ENCODE measurements around the gene RNF34. TPM values are rescaled to one million over a fixed set of nuclear protein-coding genes. Genes with fewer than 3 reads are reported as not detected.

RNF34 gene
- total and polyA plus RNA-seq, 2 of the 13 experiments (the other 11 are each of a cell fraction or from before 2014, with no cell fraction given) = 36.8 to 53.2 TPM

- H2AFZ ChIP-seq (ENCODE audit: low read length) = no peak overlapping the region
- BruUV-seq (replicated peaks) = no TSS peak
- H3K79me2 ChIP-seq (ENCODE audit: insufficient read depth, low read length) = peaks cover 30% of the 10 kb centered on the region
- H3K4me2 ChIP-seq (ENCODE audit: low read depth, low read length) = peak overlapping the region; percentile 77
- in situ Hi-C loops (cut with HindIII; ENCODE audit: extremely low pct_ligation_motif_present, low pct_unique_long_range_greater_than_20kb) = no loop called here
- DNase-seq (ENCODE audit: low spot score) (no peak), FAIRE-seq (no peak), ATAC-seq (no peak)
- H3K27me3 ChIP-seq (ENCODE audit: control insufficient read depth in 1 of 2, insufficient read depth in 2 of 2, low read length in 2 of 2) = no peaks in the 10 kb centered on the region; a peak in 1 of 5 replicates
- H3K9ac ChIP-seq (ENCODE audit: insufficient read depth, low read depth, low read length) = no peak overlapping the region
- CTCF ChIA-PET (ENCODE audit: low intra/inter-chr PET ratio, low total read pairs) = no interaction called here
- H3K4me1 ChIP-seq (ENCODE audit: insufficient read depth, low read length) = peaks cover 33% of the 10 kb centered on the region
- no peak overlapping the region; a peak in 1 of 6 replicates for H3K4me3 ChIP-seq (replicated peaks in 1 of 3; ENCODE audit: insufficient read depth in 1 of 3, low read depth in 2 of 3, low read length in 3 of 3)
- no peak overlapping the region for H3K27ac ChIP-seq (ENCODE audit: extremely low read length, insufficient read depth, low read length)
- TF ChIP-seq KIAA2018 (CRISPR knock-in tag; IDR thresholded peaks at IDR 0.05; ENCODE audit: borderline replicate concordance) = no peak
- no peak for TF ChIP-seq ZNF138 (CRISPR knock-in tag; IDR thresholded peaks at IDR 0.05; ENCODE audit: low read depth)
- no peak for TF ChIP-seq ZNF550 (CRISPR knock-in tag; IDR thresholded peaks at IDR 0.05; ENCODE audit: borderline replicate concordance)
- TF ChIP-seq EP300 (IDR thresholded peaks at IDR 0.05; ENCODE audit: low read depth in 2 of 2, low read length in 2 of 2) = no peak
- no peak for TF ChIP-seq EP300 (CRISPR knock-in tag; IDR thresholded peaks at IDR 0.05; ENCODE audit: borderline replicate concordance)
- no peak for TF ChIP-seq ZNF569 (CRISPR knock-in tag; IDR thresholded peaks at IDR 0.05; ENCODE audit: borderline replicate concordance)
- no peak for TF ChIP-seq HNRNPH1 (optimal IDR thresholded peaks at IDR 0.05; ENCODE audit: low read depth, low read length)
- no peak for TF ChIP-seq ZNF83 (CRISPR knock-in tag; IDR thresholded peaks at IDR 0.05; ENCODE audit: borderline replicate concordance)
- no peak for TF ChIP-seq ZBTB4 (CRISPR knock-in tag; IDR thresholded peaks at IDR 0.05; ENCODE audit: borderline replicate concordance)
- no peak for TF ChIP-seq HOXA3 (CRISPR knock-in tag; IDR thresholded peaks at IDR 0.05)
- no peak for TF ChIP-seq YEATS4 (CRISPR knock-in tag; IDR thresholded peaks at IDR 0.05; ENCODE audit: borderline replicate concordance)
- TF ChIP-seq TP53 (CRISPR knock-in tag; conservative IDR thresholded peaks at IDR 0.05) = no peak
- no peak for TF ChIP-seq ELF1 (CRISPR knock-in tag; IDR thresholded peaks at IDR 0.05)
- TF ChIP-seq RBM39 (IDR thresholded peaks at IDR 0.05; ENCODE audit: low read depth, low read length, poor library complexity, severe bottlenecking) = no peak
- WGBS (ENCODE audit: low lambda C conversion rate) = 97% methylated on average over 5 of the region's 5 CpGs
- intact Hi-C loops (cut with micrococcal nuclease; ENCODE audit: unreplicated experiment) = no loop called here
- H3K9me3 ChIP-seq (ENCODE audit: low read length) = no peaks in the 10 kb centered on the region
- POLR2A ChIA-PET = no interaction called here
- H3K36me3 ChIP-seq (replicated peaks in 1 of 2; ENCODE audit: control insufficient read depth in 1 of 2, insufficient read depth in 2 of 2, low read length in 2 of 2) = no peaks in the 10 kb centered on the region; a peak in 1 of 5 replicates
- no peaks in the 10 kb centered on the region; the same call in 1 of the 2 replicates for H4K20me1 ChIP-seq (ENCODE audit: insufficient read depth, low read length)
These were observed 1.6 kb upstream of the RNF34 start for GRCh38 chr12:121398355-121398754.
